COLO829 (cell line): Measurements from ENCODE around the gene OXA1L.
A peak's percentile ranks its signal among the peaks of the same experiment; 100 is the strongest.
"Not testable (repeated sequence)": the region's sequence is repeated elsewhere in the genome, so short reads cannot be mapped to it uniquely, and the experiment has no call there.

Experiments
- DNase-seq: peaks from one replicate; pipeline ENCODE4 v3.0.0; 2012; ENCODE audit warnings: low spot score

OXA1L gene

DNA sequence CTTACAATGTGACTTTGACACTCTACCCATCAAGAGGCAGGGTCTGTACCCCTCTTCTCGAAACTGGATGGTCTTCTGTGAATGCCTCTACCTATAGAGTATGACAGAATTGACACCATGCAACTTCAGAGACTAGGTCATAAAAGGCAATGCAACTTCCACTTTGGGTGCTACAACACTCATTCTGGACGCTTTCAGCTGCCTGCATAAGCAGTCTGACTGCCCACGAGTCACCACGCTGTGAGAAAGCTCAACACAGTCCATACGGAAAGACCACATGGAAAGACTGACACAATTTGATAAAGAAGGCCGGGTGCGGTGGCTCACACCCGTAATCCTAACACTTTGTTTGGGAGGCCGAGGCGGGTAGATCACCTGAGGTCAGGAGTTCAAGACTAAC lies 33.9 kb downstream of the OXA1L start:
- DNase-seq = no peak

- DNase-seq = no peak
Observed at GRCh38 chr14:22801716-22802115, 35.2 kb downstream of the OXA1L start.

DNA sequence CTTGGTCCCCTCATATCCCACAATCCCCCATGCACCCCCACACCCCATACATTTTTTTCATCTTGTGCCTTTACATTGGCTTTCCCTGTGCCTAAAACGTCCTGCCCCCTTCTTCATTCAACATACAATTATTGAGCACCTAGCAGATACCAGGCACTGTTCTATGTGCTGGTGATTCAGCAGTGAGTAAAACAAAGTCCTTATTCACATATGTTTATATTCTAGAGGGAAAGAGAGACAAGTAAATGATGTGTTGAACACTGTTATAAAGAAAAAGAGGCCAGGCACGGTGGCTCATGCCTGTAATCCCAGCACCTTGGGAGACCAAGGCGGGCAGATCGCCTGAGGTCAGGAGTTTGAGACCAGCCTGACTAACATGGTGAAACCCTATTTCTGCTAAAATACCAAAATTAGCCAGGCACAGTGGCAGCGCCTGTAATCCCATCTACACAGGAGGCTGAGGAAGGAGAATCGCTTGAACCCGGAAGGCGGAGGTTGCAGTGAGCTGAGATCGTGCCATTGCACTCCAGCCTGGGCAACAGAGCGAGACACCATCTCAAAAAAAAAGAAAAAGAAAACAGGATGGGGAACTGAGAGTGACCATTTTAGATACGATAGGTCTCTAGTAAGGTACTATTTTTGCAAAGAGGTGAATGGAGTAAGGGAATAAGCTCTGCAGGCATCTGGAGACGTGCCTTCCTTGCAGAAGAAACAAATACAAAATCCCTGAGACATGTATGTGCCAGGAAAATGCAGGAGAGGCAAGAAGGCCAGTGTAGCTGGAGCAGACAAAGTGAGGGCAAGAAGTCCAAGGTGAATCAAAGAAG lies 36.6 kb downstream of the OXA1L start:
- no peak for DNase-seq

- DNase-seq = no peak
Observed at GRCh38 chr14:22803687-22803974, 37.1 kb downstream of the OXA1L start.

DNA sequence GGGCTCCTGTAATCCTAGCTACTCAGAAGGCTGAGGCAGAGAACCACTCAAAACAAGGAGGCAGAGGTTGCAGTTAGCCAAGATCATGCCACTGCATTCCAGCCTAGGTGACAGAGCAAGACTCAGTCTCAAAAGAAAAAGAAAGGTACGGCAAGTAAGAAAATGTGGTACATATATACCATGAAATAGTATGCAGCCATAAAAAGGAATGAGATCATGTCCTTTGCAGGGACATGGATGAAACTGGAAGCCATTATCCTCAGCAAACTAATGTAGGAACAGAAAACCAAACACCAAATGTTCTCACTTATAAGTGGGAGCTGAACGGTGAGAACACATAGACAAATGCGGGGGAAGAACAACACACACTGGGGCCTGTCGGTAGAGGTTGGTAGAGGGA lies 38.7 kb downstream of the OXA1L start:
- DNase-seq = not testable (repeated sequence)

GRCh38 chr14:22807432-22808087 lies 41.1 kb downstream of the OXA1L start:
- no peak for DNase-seq

DNA sequence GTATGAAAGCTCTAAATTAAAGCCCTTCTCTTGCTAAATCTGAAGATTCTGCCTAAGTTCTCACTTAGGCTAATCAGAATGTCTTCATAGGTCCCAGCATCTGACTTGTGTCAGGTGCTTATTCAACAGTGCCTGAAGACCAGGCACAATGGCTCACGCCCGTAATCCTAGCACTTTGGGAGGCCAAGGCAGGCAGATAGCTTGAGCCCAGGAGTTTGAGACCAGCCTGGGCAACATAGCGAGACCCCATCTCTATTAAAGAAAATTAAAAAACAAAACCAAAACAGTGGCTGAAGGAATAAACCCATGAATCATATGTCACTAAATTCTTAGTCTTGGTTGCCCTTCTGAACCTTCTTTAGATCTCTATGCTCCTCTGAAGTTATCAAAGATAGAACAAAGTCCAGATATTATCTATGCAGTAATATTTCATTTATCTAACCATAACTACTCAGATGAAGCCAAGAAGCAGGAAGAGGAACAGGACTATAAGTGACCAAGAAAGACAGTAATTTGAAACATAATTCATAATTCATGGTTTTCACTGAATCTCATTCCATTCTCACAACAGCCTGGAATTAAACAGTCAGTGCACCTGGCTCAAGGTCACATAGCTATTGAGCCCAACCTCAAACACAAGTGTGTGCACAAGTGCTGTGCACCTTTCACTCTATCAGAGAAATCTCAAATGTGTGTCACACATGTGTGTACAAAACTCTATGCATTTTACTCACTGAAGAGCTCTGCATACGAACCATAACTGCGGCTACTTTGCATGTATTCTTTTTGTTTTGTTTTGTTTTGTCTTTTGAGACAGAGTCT lies 42.1 kb downstream of the OXA1L start:
- no peak for DNase-seq

DNA sequence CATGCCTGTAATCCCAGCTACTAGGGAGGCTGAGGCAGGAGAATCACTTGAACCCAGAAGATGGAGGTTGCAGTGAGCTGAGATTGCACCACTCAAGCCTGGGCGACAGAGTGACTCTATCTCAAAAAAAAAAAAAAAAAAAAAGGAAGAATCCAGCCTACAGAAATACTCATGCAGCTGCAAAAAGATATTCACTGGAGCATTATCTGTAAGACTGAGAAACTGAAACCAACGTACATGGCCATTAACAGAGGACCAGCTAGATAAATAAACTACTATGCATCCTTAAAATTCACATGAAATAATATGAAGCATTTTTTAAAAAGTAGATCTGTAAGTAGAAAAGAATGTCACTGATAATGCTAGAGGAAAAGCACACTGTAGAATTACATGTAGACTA lies 45.2 kb downstream of the OXA1L start:
- DNase-seq = no peak

DNA sequence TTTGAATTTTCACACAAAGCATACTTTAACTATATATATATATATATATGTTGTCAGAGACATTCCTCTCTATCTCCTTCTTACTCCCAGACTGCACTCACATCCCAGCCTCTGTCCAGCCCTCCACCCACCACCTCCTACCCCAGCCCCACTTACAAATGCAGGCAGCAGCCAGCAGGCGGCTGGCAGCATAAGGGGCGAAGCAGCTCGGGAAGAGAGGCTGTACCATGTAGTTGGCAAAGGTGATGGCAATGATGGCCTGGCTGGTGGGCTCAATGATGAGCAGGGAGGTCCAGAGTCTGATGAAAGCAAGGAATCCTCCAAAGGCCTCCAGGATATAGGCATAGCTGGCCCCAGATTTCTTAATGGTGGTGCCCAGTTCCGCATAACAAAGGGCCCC lies 46.3 kb downstream of the OXA1L start:
- DNase-seq = no peak

GRCh38 chr14:22813145-22813544 lies 46.7 kb downstream of the OXA1L start:
- no peak for DNase-seq

GRCh38 chr14:22814373-22814772 lies 47.9 kb downstream of the OXA1L start:
- no peak for DNase-seq

GRCh38 chr14:22814941-22815713 lies 48.6 kb downstream of the OXA1L start, which contains the start of gene SLC7A7:
Gene SLC7A7 (minus strand): TSS chr14:22815435. CDS start chr14:22813398, 2,037 bp downstream.
- DNase-seq = no peak

GRCh38 chr14:22819151-22819988 lies 52.9 kb downstream of the OXA1L start:
- DNase-seq = peak; percentile 57

GRCh38 chr14:22820731-22821130 lies 54.2 kb downstream of the OXA1L start:
- DNase-seq = no peak

GRCh38 chr14:22821193-22822015 lies 54.9 kb downstream of the OXA1L start:
- no peak for DNase-seq

- no peak for DNase-seq
Observed at GRCh38 chr14:22822016-22822570, 55.6 kb downstream of the OXA1L start.
